GM10248 (cell line): ENCODE data around the gene CYTH1.
"Not testable (repeated sequence)": the region's sequence is repeated elsewhere in the genome, so short reads cannot be mapped to it uniquely, and the experiment has no call there.

Source experiments
- CTCF ChIA-PET: fragments of 300-600 bp; sonication (Branson Sonifier 250); formaldehyde crosslinking; extraction: SDS; loops from one replicate; lab custom pipeline; 2021; ENCODE audit warnings: antibody characterized with exemption; lab: Yijun Ruan, JAX
- POLR2A ChIA-PET: fragments of 350-650 bp; sonication (Branson Sonifier 250); formaldehyde crosslinking; extraction: SDS; loops from one replicate; lab custom pipeline; 2020; ENCODE audit warnings: antibody characterized with exemption; lab: Yijun Ruan, JAX
- DNase-seq: peaks from one replicate; pipeline ENCODE4 v3.0.0; 2012; ENCODE audit errors: extremely low spot score
- TF ChIP-seq, protein P1 (sequence below): IDR thresholded peaks from 2 replicates; pipeline ENCODE4 v1.5.1; 2012; ENCODE audit warnings: mild to moderate bottlenecking, low read depth; ENCODE audit errors: extremely low read depth, missing control alignments, control extremely low read depth

The CYTH1 gene

GRCh38 chr17:78672871-78673371, 109.2 kb downstream of the CYTH1 start:
- DNase-seq = no peak
- POLR2A ChIA-PET = no interaction called here
- CTCF ChIA-PET = interaction anchor here (1.6 kb wide), 1 partner anchor 36 kb away, joined by 4 read pairs; no protein-coding TSS in a partner anchor
- TF ChIP-seq, protein P1, sequence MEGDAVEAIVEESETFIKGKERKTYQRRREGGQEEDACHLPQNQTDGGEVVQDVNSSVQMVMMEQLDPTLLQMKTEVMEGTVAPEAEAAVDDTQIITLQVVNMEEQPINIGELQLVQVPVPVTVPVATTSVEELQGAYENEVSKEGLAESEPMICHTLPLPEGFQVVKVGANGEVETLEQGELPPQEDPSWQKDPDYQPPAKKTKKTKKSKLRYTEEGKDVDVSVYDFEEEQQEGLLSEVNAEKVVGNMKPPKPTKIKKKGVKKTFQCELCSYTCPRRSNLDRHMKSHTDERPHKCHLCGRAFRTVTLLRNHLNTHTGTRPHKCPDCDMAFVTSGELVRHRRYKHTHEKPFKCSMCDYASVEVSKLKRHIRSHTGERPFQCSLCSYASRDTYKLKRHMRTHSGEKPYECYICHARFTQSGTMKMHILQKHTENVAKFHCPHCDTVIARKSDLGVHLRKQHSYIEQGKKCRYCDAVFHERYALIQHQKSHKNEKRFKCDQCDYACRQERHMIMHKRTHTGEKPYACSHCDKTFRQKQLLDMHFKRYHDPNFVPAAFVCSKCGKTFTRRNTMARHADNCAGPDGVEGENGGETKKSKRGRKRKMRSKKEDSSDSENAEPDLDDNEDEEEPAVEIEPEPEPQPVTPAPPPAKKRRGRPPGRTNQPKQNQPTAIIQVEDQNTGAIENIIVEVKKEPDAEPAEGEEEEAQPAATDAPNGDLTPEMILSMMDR = no peak

GRCh38 chr17:78672005-78672404, 110.1 kb downstream of the CYTH1 start:
- TF ChIP-seq, protein P1 = no peak
- DNase-seq = no peak
- POLR2A ChIA-PET = no interaction called here
- CTCF ChIA-PET = interaction anchor here (1.6 kb wide), 1 partner anchor 37 kb away, joined by 4 read pairs; no protein-coding TSS in a partner anchor

- CTCF ChIA-PET, POLR2A ChIA-PET, DNase-seq: not testable (repeated sequence)
Measured at GRCh38 chr17:78671726-78672001, 110.4 kb downstream of the CYTH1 start.

GRCh38 chr17:78670850-78671725, 111.0 kb downstream of the CYTH1 start:
- ChIA-PET POLR2A (interaction anchor here (0.6 kb wide), 1 partner anchor 9 kb away, joined by 3 read pairs; no protein-coding TSS in a partner anchor), CTCF (no interaction called here)
- TF ChIP-seq, protein P1 = no peak
- DNase-seq = no peak

DNA sequence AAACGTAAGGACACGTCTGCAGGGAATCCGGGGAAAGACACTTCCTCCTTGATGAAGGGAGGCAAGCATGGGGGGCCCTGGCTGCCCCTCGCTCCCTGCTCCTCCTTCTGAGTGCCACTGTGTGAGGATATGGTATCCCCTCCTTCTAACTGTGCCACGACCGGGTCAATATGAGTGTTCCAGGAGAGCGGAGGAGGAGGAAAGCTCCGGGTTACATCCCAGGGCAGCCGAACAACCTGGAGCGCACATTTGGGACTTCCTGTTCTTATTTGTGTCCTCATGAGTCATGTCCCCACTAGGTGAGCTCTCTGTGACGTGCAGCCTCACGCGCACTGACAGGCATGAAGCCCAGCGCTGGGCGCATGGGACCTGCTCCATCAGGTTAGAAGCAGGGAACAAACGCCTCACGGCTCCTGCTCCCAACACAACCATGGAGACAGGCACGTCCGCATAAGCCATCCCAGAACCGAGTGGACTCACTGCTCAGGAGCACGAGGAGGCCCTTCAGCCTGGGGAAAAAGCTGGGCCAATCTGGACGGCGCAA, 112.0 kb downstream of the CYTH1 start:
- TF ChIP-seq, protein P1 = no peak
- ChIA-PET POLR2A (no interaction called here), CTCF (no interaction called here)
- no peak for DNase-seq

DNA sequence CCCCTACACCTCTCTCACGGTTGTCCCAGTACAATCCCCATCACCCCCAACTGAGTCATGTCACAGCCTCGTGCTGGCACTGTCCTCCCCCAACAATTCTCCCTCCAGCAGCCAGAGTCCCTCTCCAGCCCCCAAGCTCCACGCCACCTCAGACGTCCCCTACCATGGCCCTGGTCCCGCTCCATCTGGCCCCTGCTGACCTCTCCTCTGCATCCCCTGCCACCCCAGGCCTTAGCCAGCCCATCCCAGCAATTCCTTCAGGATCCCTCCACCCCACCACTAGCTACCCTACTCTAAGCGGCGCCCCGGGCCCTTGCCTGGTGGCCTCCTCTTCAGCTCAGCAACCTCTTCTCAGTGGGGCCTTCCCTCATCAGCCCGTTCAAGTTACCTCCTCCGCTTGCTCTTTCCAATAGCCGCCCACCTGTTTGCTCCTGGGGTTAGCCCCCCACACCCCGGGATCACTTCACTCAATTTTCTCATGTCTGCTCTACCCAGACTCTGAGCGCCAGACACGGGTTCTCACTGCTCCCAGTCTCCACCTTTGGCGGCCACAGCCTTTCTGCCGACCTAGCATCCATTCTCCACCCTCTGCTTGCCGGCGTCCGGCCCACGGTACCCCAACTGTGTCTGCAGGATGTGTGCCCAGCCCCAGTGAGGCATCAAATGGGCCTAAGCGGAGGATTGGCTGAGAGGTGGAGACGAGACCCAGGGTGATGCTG, 112.7 kb downstream of the CYTH1 start:
- DNase-seq = peak; percentile 12
- ChIA-PET CTCF (interaction anchor here (1.1 kb wide), 1 partner anchor 16 kb away, joined by 3 read pairs; no protein-coding TSS in a partner anchor), POLR2A (no interaction called here)
- TF ChIP-seq, protein P1 = no peak
